Transverse colon (tissue), 4 donors: ENCODE results near the gene UCHL3.

Experiments used
- CTCF ChIP-seq, 5 experiments: fragments of 200-600 bp in 3 of 5; fragments of 450-650 bp in 2 of 5; sonication (generic) in 3 of 5; IDR thresholded peaks; 1 replicate in 2 of 5; 2 replicates in 3 of 5; pipeline ENCODE4 v1.5.1; 2016 to 2017; ENCODE audit warnings: antibody characterized with exemption in 5 of 5, inconsistent platforms in 3 of 5, mild to moderate bottlenecking in 2 of 5, moderate library complexity in 1 of 5
- EP300 ChIP-seq: sonication (generic); formaldehyde crosslinking; IDR thresholded peaks from one replicate; pipeline ENCODE4 v1.6.1; 2017; ENCODE audit warnings: antibody characterized with exemption, low read depth
- POLR2A ChIP-seq: fragments of 450-650 bp; IDR thresholded peaks from one replicate; pipeline ENCODE4 v1.6.1; 2016; ENCODE audit warnings: antibody characterized with exemption, mild to moderate bottlenecking, moderate library complexity
- POLR2AphosphoS5 ChIP-seq, 3 donors: sonication (generic); formaldehyde crosslinking; IDR thresholded peaks; one replicate each; pipeline ENCODE4 v1.6.1; 2016; ENCODE audit warnings: antibody characterized with exemption in 3 of 3

GRCh38 chr13:75508002-75508548, 41.5 kb upstream of the UCHL3 start:
- no peak for TF ChIP-seq CTCF (IDR thresholded peaks at IDR 0.05)
- no peak for TF ChIP-seq EP300
- TF ChIP-seq POLR2A = no peak
- no peak for TF ChIP-seq POLR2AphosphoS5 (IDR thresholded peaks at IDR 0.05)
